ENCODE results near the gene GJC1.
A peak's percentile ranks its signal among the peaks of the same experiment; 100 is the strongest.

Gene GJC1

GRCh38 chr17:44794851-44795413 is 35.2 kb downstream of the GJC1 start:
- TF ChIP-seq CTCF (conservative IDR thresholded peaks at IDR 0.05; ENCODE audit: low read depth, low read length), result no peak
- peak; percentile 78 for DNase-seq (ENCODE audit: low read depth)
- no peak overlapping the region for H3K4me3 ChIP-seq (ENCODE audit: low read depth, low read length)

GRCh38 chr17:44793885-44794842 is 35.9 kb downstream of the GJC1 start:
- peak; percentile 45 for DNase-seq (ENCODE audit: low read depth)
- H3K4me3 ChIP-seq (ENCODE audit: low read depth, low read length), result no peak overlapping the region
- peak; percentile 7 for TF ChIP-seq CTCF (conservative IDR thresholded peaks at IDR 0.05; ENCODE audit: low read depth, low read length)

- DNase-seq (ENCODE audit: low read depth), result peak; percentile 63
- no peak overlapping the region for H3K4me3 ChIP-seq (ENCODE audit: low read depth, low read length)
- TF ChIP-seq CTCF (conservative IDR thresholded peaks at IDR 0.05; ENCODE audit: low read depth, low read length), result no peak
Measured at GRCh38 chr17:44792276-44792675, 37.8 kb downstream of the GJC1 start.

GRCh38 chr17:44788139-44788538 is 41.9 kb downstream of the GJC1 start:
- H3K4me3 ChIP-seq (ENCODE audit: low read depth, low read length), result no peak overlapping the region
- DNase-seq (ENCODE audit: low read depth), result no peak
- TF ChIP-seq CTCF (conservative IDR thresholded peaks at IDR 0.05; ENCODE audit: low read depth, low read length), result no peak

- TF ChIP-seq CTCF (conservative IDR thresholded peaks at IDR 0.05; ENCODE audit: low read depth, low read length), result no peak
- DNase-seq (ENCODE audit: low read depth), result no peak
- H3K4me3 ChIP-seq (ENCODE audit: low read depth, low read length), result no peak overlapping the region
Measured at GRCh38 chr17:44787271-44787940, 42.7 kb downstream of the GJC1 start.

GRCh38 chr17:44786551-44787081 is 43.5 kb downstream of the GJC1 start:
- TF ChIP-seq CTCF (conservative IDR thresholded peaks at IDR 0.05; ENCODE audit: low read depth, low read length), result no peak
- H3K4me3 ChIP-seq (ENCODE audit: low read depth, low read length), result no peak overlapping the region
- DNase-seq (ENCODE audit: low read depth), result no peak
